GM23338 (cell line): ENCODE measurements around the gene FAM120A. TPM values are rescaled to one million over a fixed set of nuclear protein-coding genes. Genes with fewer than 3 reads are reported as not detected.
A peak's percentile ranks its signal among the peaks of the same experiment; 100 is the strongest.

ENCODE experiments used
- ATAC-seq: fragments of 200-7000 bp; cut with Tn5 transposase; 3 replicates; pipeline ENCODE4 v1.9.1; 2020
- DNase-seq: peaks from one replicate; pipeline ENCODE4 v3.0.0-alpha.2; 2015; ENCODE audit warnings: low spot score
- H2AFZ ChIP-seq: fragments of 200-600 bp; sonication (generic); 2 replicates; pipeline ENCODE4 v1.8.0; 2016; ENCODE audit warnings: antibody characterized with exemption, mild to moderate bottlenecking, moderate library complexity
- H3F3A ChIP-seq: fragments of 200-600 bp; sonication (generic); replicated peaks from 2 replicates; pipeline ENCODE4 v1.8.0; 2017; ENCODE audit warnings: antibody characterized with exemption, mixed run types, low read depth
- H3K27ac ChIP-seq: fragments of 200-600 bp; sonication (generic); 2 replicates; pipeline ENCODE4 v1.6.1; 2016; ENCODE audit warnings: low read depth
- H3K27me3 ChIP-seq: fragments of 200-600 bp; sonication (generic); 2 replicates; pipeline ENCODE4 v1.8.0; 2016; ENCODE audit warnings: mild to moderate bottlenecking, mixed run types, moderate library complexity; ENCODE audit not compliant: insufficient read depth
- H3K36me3 ChIP-seq: fragments of 200-600 bp; sonication (generic); 2 replicates; pipeline ENCODE4 v1.8.0; 2016; ENCODE audit warnings: mild to moderate bottlenecking; ENCODE audit not compliant: insufficient read depth
- H3K4me1 ChIP-seq: fragments of 200-600 bp; sonication (generic); 2 replicates; pipeline ENCODE4 v1.8.0; 2016; ENCODE audit warnings: mild to moderate bottlenecking, moderate library complexity; ENCODE audit not compliant: insufficient read depth
- H3K4me2 ChIP-seq: fragments of 200-600 bp; sonication (generic); 2 replicates; pipeline ENCODE4 v1.7.1; 2017; ENCODE audit warnings: mixed run types
- H3K4me3 ChIP-seq: fragments of 200-600 bp; sonication (generic); 2 replicates; pipeline ENCODE4 v1.6.1; 2016; ENCODE audit warnings: mixed run types
- H3K79me2 ChIP-seq: fragments of 200-600 bp; sonication (generic); replicated peaks from 2 replicates; pipeline ENCODE4 v1.8.0; 2017; ENCODE audit warnings: mild to moderate bottlenecking; ENCODE audit not compliant: insufficient read depth
- H3K9me2 ChIP-seq: fragments of 200-600 bp; sonication (generic); 2 replicates; pipeline ENCODE4 v1.8.0; 2017; ENCODE audit not compliant: insufficient read depth
- H4K20me1 ChIP-seq: fragments of 200-600 bp; sonication (generic); replicated peaks from 2 replicates; pipeline ENCODE4 v1.8.0; 2017; ENCODE audit warnings: mild to moderate bottlenecking; ENCODE audit not compliant: insufficient read depth
- H3K27ac Mint-ChIP-seq: 2 replicates; pipeline ENCODE4 v1.8.0; 2020; ENCODE audit warnings: inconsistent platforms, mild to moderate bottlenecking, moderate library complexity, mixed read lengths
- H3K27me3 Mint-ChIP-seq: 3 replicates; pipeline ENCODE4 v1.8.0; 2022; ENCODE audit warnings: low read depth, mild to moderate bottlenecking, moderate library complexity, mixed read lengths, inconsistent platforms; ENCODE audit not compliant: insufficient read depth, poor library complexity
- H3K36me3 Mint-ChIP-seq: 3 replicates; pipeline ENCODE4 v1.8.0; 2021; ENCODE audit warnings: low read depth, mild to moderate bottlenecking, inconsistent platforms, moderate library complexity, mixed read lengths
- H3K4me1 Mint-ChIP-seq: 3 replicates; pipeline ENCODE4 v1.8.0; 2020; ENCODE audit warnings: mild to moderate bottlenecking, inconsistent platforms, mixed read lengths
- H3K4me3 Mint-ChIP-seq: 3 replicates; pipeline ENCODE4 v1.8.0; 2021; ENCODE audit warnings: moderate library complexity, mild to moderate bottlenecking, inconsistent platforms, mixed read lengths
- H3K9me3 Mint-ChIP-seq: 3 replicates; pipeline ENCODE4 v1.8.0; 2020; ENCODE audit warnings: moderate library complexity, mild to moderate bottlenecking, inconsistent platforms, mixed read lengths
- POLR2AphosphoS5 ChIP-seq: IDR thresholded peaks from 2 replicates; pipeline ENCODE4 v1.6.1; 2016; ENCODE audit warnings: antibody characterized with exemption, low read depth
- polyA plus RNA-seq: library from polyadenylated mRNA; unstranded; fragments of >200 nt; fragmentation: Nextera tagmentation; extraction: Ambion mirVana; gene quantifications from 2 replicates; pipeline ENCODE4 v1.2.1, GENCODE V29; 2016
- total RNA-seq: library from RNA; depleted of rRNA; stranded (reverse); fragments of >200 nt; shearing (Covaris generic); gene quantifications from 2 replicates; pipeline ENCODE4 v1.2.3, GENCODE V29; 2014
- TF ChIP-seq, protein P1 (sequence below), 2 experiments: fragments of 200-600 bp in 1 of 2; sonication (generic) in 1 of 2; conservative IDR thresholded peaks; 2 replicates each; pipeline versions ENCODE4 v1.5.1 to v1.6.1; 2016 to 2017; ENCODE audit warnings: antibody characterized with exemption in 2 of 2, low read depth in 2 of 2, mild to moderate bottlenecking in 2 of 2, moderate library complexity in 1 of 2
- TF ChIP-seq, protein P2 (sequence below): fragments of 250-450 bp; sonication (Bioruptor Pico); IDR thresholded peaks from 2 replicates; pipeline ENCODE4 v1.5.0; 2020; ENCODE audit warnings: mild to moderate bottlenecking, moderate library complexity
- TF ChIP-seq, protein P3 (sequence below): IDR thresholded peaks from one replicate; pipeline ENCODE4 v1.6.1; 2018; ENCODE audit warnings: antibody characterized with exemption; ENCODE audit not compliant: unreplicated experiment

FAM120A gene
- total and polyA plus RNA-seq, 2 experiments from 2014 or later = 28.2 to 52.5 TPM

DNA sequence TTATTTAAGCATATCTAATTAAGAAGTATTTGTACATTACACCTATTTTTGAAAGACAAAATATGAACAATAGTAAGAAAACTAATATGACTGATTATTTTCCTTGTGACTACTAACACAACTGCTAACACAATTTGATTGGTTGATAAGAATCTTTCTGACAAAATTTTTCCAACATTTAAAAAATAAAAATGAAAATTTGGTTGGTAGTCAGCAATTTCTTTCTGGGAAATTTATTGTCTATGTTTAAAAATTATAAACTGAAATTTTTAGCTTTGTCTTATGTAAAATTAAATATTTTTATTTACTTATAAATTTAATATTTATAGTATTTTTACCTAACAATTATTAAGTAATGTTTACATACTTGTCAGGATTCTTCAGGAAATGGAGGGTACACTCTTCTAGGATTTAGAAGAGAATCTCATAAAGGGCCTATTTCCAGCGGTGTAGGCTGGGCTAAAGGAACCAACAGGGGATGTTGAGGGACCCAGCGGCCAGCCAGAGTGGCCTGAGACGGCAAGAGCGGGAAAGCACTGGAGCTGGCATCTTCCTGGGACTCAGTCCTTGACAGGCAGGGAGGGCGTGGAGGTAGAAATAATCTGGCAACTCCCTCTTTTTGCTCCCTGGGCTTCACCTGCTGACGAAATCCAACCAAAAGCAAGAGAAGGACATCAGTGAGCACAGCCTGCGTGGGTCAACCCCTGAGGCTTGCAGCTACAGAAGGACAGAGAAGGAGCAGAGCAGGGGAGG lies 14.7 kb upstream of the FAM120A start:
- no peaks in the 10 kb centered on the region for H3K79me2 ChIP-seq
- H3K9me2 ChIP-seq = no peaks in the 10 kb centered on the region
- TF ChIP-seq, protein P1, sequence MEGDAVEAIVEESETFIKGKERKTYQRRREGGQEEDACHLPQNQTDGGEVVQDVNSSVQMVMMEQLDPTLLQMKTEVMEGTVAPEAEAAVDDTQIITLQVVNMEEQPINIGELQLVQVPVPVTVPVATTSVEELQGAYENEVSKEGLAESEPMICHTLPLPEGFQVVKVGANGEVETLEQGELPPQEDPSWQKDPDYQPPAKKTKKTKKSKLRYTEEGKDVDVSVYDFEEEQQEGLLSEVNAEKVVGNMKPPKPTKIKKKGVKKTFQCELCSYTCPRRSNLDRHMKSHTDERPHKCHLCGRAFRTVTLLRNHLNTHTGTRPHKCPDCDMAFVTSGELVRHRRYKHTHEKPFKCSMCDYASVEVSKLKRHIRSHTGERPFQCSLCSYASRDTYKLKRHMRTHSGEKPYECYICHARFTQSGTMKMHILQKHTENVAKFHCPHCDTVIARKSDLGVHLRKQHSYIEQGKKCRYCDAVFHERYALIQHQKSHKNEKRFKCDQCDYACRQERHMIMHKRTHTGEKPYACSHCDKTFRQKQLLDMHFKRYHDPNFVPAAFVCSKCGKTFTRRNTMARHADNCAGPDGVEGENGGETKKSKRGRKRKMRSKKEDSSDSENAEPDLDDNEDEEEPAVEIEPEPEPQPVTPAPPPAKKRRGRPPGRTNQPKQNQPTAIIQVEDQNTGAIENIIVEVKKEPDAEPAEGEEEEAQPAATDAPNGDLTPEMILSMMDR (conservative IDR thresholded peaks at IDR 0.05; ENCODE audit: low read depth in 2 of 2) = no peak
- no peak for TF ChIP-seq POLR2AphosphoS5
- TF ChIP-seq, protein P2, sequence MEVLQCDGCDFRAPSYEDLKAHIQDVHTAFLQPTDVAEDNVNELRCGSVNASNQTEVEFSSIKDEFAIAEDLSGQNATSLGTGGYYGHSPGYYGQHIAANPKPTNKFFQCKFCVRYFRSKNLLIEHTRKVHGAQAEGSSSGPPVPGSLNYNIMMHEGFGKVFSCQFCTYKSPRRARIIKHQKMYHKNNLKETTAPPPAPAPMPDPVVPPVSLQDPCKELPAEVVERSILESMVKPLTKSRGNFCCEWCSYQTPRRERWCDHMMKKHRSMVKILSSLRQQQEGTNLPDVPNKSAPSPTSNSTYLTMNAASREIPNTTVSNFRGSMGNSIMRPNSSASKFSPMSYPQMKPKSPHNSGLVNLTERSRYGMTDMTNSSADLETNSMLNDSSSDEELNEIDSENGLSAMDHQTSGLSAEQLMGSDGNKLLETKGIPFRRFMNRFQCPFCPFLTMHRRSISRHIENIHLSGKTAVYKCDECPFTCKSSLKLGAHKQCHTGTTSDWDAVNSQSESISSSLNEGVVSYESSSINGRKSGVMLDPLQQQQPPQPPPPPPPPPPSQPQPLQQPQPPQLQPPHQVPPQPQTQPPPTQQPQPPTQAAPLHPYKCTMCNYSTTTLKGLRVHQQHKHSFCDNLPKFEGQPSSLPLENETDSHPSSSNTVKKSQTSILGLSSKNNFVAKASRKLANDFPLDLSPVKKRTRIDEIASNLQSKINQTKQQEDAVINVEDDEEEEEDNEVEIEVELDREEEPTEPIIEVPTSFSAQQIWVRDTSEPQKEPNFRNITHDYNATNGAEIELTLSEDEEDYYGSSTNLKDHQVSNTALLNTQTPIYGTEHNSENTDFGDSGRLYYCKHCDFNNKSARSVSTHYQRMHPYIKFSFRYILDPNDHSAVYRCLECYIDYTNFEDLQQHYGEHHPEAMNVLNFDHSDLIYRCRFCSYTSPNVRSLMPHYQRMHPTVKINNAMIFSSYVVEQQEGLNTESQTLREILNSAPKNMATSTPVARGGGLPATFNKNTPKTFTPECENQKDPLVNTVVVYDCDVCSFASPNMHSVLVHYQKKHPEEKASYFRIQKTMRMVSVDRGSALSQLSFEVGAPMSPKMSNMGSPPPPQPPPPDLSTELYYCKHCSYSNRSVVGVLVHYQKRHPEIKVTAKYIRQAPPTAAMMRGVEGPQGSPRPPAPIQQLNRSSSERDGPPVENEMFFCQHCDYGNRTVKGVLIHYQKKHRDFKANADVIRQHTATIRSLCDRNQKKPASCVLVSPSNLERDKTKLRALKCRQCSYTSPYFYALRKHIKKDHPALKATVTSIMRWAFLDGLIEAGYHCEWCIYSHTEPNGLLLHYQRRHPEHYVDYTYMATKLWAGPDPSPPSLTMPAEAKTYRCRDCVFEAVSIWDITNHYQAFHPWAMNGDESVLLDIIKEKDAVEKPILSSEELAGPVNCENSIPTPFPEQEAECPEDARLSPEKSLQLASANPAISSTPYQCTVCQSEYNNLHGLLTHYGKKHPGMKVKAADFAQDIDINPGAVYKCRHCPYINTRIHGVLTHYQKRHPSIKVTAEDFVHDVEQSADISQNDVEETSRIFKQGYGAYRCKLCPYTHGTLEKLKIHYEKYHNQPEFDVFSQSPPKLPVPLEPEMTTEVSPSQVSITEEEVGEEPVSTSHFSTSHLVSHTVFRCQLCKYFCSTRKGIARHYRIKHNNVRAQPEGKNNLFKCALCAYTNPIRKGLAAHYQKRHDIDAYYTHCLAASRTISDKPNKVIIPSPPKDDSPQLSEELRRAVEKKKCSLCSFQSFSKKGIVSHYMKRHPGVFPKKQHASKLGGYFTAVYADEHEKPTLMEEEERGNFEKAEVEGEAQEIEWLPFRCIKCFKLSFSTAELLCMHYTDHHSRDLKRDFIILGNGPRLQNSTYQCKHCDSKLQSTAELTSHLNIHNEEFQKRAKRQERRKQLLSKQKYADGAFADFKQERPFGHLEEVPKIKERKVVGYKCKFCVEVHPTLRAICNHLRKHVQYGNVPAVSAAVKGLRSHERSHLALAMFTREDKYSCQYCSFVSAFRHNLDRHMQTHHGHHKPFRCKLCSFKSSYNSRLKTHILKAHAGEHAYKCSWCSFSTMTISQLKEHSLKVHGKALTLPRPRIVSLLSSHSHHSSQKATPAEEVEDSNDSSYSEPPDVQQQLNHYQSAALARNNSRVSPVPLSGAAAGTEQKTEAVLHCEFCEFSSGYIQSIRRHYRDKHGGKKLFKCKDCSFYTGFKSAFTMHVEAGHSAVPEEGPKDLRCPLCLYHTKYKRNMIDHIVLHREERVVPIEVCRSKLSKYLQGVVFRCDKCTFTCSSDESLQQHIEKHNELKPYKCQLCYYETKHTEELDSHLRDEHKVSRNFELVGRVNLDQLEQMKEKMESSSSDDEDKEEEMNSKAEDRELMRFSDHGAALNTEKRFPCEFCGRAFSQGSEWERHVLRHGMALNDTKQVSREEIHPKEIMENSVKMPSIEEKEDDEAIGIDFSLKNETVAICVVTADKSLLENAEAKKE (CRISPR knock-in tag) = no peak
- TF ChIP-seq, protein P3, sequence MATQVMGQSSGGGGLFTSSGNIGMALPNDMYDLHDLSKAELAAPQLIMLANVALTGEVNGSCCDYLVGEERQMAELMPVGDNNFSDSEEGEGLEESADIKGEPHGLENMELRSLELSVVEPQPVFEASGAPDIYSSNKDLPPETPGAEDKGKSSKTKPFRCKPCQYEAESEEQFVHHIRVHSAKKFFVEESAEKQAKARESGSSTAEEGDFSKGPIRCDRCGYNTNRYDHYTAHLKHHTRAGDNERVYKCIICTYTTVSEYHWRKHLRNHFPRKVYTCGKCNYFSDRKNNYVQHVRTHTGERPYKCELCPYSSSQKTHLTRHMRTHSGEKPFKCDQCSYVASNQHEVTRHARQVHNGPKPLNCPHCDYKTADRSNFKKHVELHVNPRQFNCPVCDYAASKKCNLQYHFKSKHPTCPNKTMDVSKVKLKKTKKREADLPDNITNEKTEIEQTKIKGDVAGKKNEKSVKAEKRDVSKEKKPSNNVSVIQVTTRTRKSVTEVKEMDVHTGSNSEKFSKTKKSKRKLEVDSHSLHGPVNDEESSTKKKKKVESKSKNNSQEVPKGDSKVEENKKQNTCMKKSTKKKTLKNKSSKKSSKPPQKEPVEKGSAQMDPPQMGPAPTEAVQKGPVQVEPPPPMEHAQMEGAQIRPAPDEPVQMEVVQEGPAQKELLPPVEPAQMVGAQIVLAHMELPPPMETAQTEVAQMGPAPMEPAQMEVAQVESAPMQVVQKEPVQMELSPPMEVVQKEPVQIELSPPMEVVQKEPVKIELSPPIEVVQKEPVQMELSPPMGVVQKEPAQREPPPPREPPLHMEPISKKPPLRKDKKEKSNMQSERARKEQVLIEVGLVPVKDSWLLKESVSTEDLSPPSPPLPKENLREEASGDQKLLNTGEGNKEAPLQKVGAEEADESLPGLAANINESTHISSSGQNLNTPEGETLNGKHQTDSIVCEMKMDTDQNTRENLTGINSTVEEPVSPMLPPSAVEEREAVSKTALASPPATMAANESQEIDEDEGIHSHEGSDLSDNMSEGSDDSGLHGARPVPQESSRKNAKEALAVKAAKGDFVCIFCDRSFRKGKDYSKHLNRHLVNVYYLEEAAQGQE = no peak
- H3K27ac ChIP-seq = no peak overlapping the region
- no peak overlapping the region for H3K4me3 Mint-ChIP-seq
- H2AFZ ChIP-seq = 0 out of 2 replicates have a peak overlapping the region, but pooled peaks have one; percentile 35
- 0 out of 2 replicates have a peak, but pooled peaks cover 4% of the 10 kb centered on the region for H3K4me1 ChIP-seq
- no peaks in the 10 kb centered on the region for H3K36me3 Mint-ChIP-seq
- no peaks in the 10 kb centered on the region for H3K27me3 ChIP-seq
- no peaks in the 10 kb centered on the region for H3F3A ChIP-seq
- H3K4me2 ChIP-seq = no peak overlapping the region
- ATAC-seq = peak; percentile 68
- H3K4me1 Mint-ChIP-seq = peaks cover 8% of the 10 kb centered on the region
- H3K36me3 ChIP-seq = no peaks in the 10 kb centered on the region
- no peak overlapping the region for H3K4me3 ChIP-seq
- peaks cover 6% of the 10 kb centered on the region for H3K27me3 Mint-ChIP-seq
- no peaks in the 10 kb centered on the region for H3K9me3 Mint-ChIP-seq
- no peak overlapping the region for H3K27ac Mint-ChIP-seq
- DNase-seq = peak; percentile 49
- no peaks in the 10 kb centered on the region for H4K20me1 ChIP-seq
